K562 (cell line): ENCODE measurements around the gene CLCA1. TPM values are rescaled to one million over a fixed set of nuclear protein-coding genes. Genes with fewer than 3 reads are reported as not detected.

ENCODE experiments used
- CAMTA2 ChIP-seq: fragments of 250-450 bp; sonication (Bioruptor Pico); conservative IDR thresholded peaks from 2 replicates; pipeline ENCODE4 v1.5.1; 2022
- CBFA2T2 ChIP-seq: fragments of 450-650 bp; conservative IDR thresholded peaks from 2 replicates; pipeline ENCODE4 v1.6.1; 2017; ENCODE audit warnings: mild to moderate bottlenecking
- CBX2 ChIP-seq: fragments of 200-600 bp; sonication (generic); IDR thresholded peaks from one replicate; pipeline ENCODE4 v1.6.1; 2012; ENCODE audit warnings: mild to moderate bottlenecking, low read length, inconsistent platforms; ENCODE audit not compliant: insufficient read depth, poor library complexity, severe bottlenecking
- CHD2 ChIP-seq: IDR thresholded peaks from 2 replicates; pipeline ENCODE4 v1.6.1; 2011; ENCODE audit warnings: low read depth, low read length
- CREM ChIP-seq: IDR thresholded peaks from 2 replicates; pipeline ENCODE4 v1.6.1; 2014; ENCODE audit warnings: antibody characterized with exemption, low read depth
- DPF2 ChIP-seq: fragments of 450-650 bp; IDR thresholded peaks from 2 replicates; pipeline ENCODE4 v1.6.1; 2016
- E2F3 ChIP-seq: fragments of 250-450 bp; sonication (Bioruptor Pico); IDR thresholded peaks from 2 replicates; pipeline ENCODE4 v1.4.0; 2020; ENCODE audit warnings: mild to moderate bottlenecking
- E2F6 ChIP-seq, 2 experiments: IDR thresholded peaks; 2 replicates each; pipeline ENCODE4 v1.6.1; 2011; ENCODE audit warnings: borderline replicate concordance in 1 of 2, control low read depth in 1 of 2, low read depth in 1 of 2, low read length in 1 of 2, mild to moderate bottlenecking in 1 of 2, mixed read lengths in 1 of 2, moderate library complexity in 1 of 2; ENCODE audit not compliant: insufficient read depth in 1 of 2, insufficient read length in 1 of 2, poor library complexity in 1 of 2, severe bottlenecking in 1 of 2; ENCODE audit errors: extremely low read depth in 1 of 2
- ELF1 ChIP-seq: fragments of 200-800 bp; sonication (Bioruptor generic); IDR thresholded peaks from 2 replicates; pipeline ENCODE4 v1.6.1; 2016; ENCODE audit warnings: missing genetic modification characterization, missing compliant biosample characterization
- EWSR1 ChIP-seq: fragments of 450-650 bp; IDR thresholded peaks from 2 replicates; pipeline ENCODE4 v1.6.1; 2018; ENCODE audit warnings: borderline replicate concordance, mild to moderate bottlenecking, low read depth, moderate library complexity; ENCODE audit not compliant: partially characterized antibody
- EZH2 ChIP-seq: IDR thresholded peaks from 2 replicates; pipeline ENCODE4 v1.6.1; 2012; ENCODE audit warnings: low read depth, mild to moderate bottlenecking, inconsistent platforms, low read length, borderline replicate concordance
- FOSL1 ChIP-seq: fragments of 200-800 bp; sonication (Bioruptor generic); conservative IDR thresholded peaks from 2 replicates; pipeline ENCODE4 v1.6.1; 2016; ENCODE audit warnings: missing genetic modification characterization, missing compliant biosample characterization
- FOXO4 ChIP-seq: fragments of 450-650 bp; formaldehyde crosslinking; IDR thresholded peaks from 2 replicates; pipeline ENCODE4 v1.4.0; 2020; ENCODE audit warnings: mild to moderate bottlenecking, moderate library complexity
- GABPB1 ChIP-seq: sonication (generic); formaldehyde crosslinking; IDR thresholded peaks from 2 replicates; pipeline ENCODE4 v1.8.0; 2022; ENCODE audit warnings: mild to moderate bottlenecking, missing genetic modification reagents
- MBD2 ChIP-seq: sonication (generic); IDR thresholded peaks from 2 replicates; pipeline ENCODE4 v1.6.1; 2016; ENCODE audit warnings: low read depth, borderline replicate concordance
- MIER1 ChIP-seq: fragments of 450-650 bp; IDR thresholded peaks from 2 replicates; pipeline ENCODE4 v1.6.1; 2016; ENCODE audit warnings: antibody characterized with exemption, mild to moderate bottlenecking, low read depth
- MTA2 ChIP-seq: fragments of 450-650 bp; IDR thresholded peaks from 2 replicates; pipeline ENCODE4 v1.6.1; 2016; ENCODE audit warnings: low read depth
- NFE2 ChIP-seq: IDR thresholded peaks from 2 replicates; pipeline ENCODE4 v1.6.1; 2014; ENCODE audit warnings: antibody characterized with exemption, low read depth
- NFE2L1 ChIP-seq: fragments of 450-650 bp; IDR thresholded peaks from 2 replicates; pipeline ENCODE4 v1.6.1; 2016; ENCODE audit warnings: missing genetic modification characterization, low read depth, mild to moderate bottlenecking, missing compliant biosample characterization, moderate library complexity, borderline replicate concordance
- NFIX ChIP-seq: fragments of 250-450 bp; sonication (Bioruptor Pico); IDR thresholded peaks from 2 replicates; pipeline ENCODE4 v1.4.0; 2020; ENCODE audit warnings: low read depth, mild to moderate bottlenecking, moderate library complexity
- NR4A1 ChIP-seq, 2 experiments: fragments of 250-450 bp in 1 of 2; fragments of 450-650 bp in 1 of 2; sonication (Bioruptor Pico) in 1 of 2; IDR thresholded peaks; 2 replicates each; pipeline versions ENCODE4 v1.4.0 to v1.6.1; 2016 to 2020; ENCODE audit warnings: mild to moderate bottlenecking in 2 of 2, missing compliant biosample characterization in 1 of 2, missing genetic modification characterization in 1 of 2, moderate library complexity in 1 of 2
- NRF1 ChIP-seq, 2 experiments: fragments of 450-650 bp; IDR thresholded peaks in 1 of 2; conservative IDR thresholded peaks in 1 of 2; 2 replicates each; pipeline ENCODE4 v1.6.1; 2014; ENCODE audit warnings: mild to moderate bottlenecking in 2 of 2
- RBM14 ChIP-seq: fragments of 200-400 bp; formaldehyde crosslinking; IDR thresholded peaks from 2 replicates; pipeline ENCODE4 v1.6.1; 2018; ENCODE audit warnings: low read depth, mild to moderate bottlenecking, low read length, moderate library complexity, borderline replicate concordance; ENCODE audit not compliant: insufficient read depth
- SMAD3 ChIP-seq: fragments of 450-650 bp; formaldehyde crosslinking; conservative IDR thresholded peaks from 2 replicates; pipeline ENCODE4 v1.4.0; 2020; ENCODE audit warnings: mild to moderate bottlenecking
- SMARCB1 ChIP-seq: IDR thresholded peaks from 2 replicates; pipeline ENCODE4 v1.6.1; 2011; ENCODE audit warnings: improper control_type of control experiment, low read depth; ENCODE audit not compliant: insufficient read length
- TCF3 ChIP-seq: sonication (generic); formaldehyde crosslinking; IDR thresholded peaks from 2 replicates; pipeline ENCODE4 v1.4.0; 2020; ENCODE audit warnings: mild to moderate bottlenecking, missing genetic modification reagents
- TEAD1 ChIP-seq, 2 experiments: fragments of 450-650 bp in 1 of 2; sonication (generic) in 1 of 2; formaldehyde crosslinking; IDR thresholded peaks; 2 replicates each; pipeline versions ENCODE4 v1.4.0 to v1.8.0; 2020 to 2022; ENCODE audit warnings: mild to moderate bottlenecking in 2 of 2, missing genetic modification reagents in 1 of 2
- ZFP30 ChIP-seq: fragments of 250-450 bp; sonication (Bioruptor Pico); IDR thresholded peaks from 2 replicates; pipeline ENCODE4 v1.8.0; 2022; ENCODE audit warnings: moderate library complexity, mild to moderate bottlenecking, inconsistent platforms, borderline replicate concordance
- ZZZ3 ChIP-seq: fragments of 450-650 bp; IDR thresholded peaks from 2 replicates; pipeline ENCODE4 v1.6.1; 2016; ENCODE audit warnings: antibody characterized with exemption, mild to moderate bottlenecking, moderate library complexity
- polyA plus RNA-seq, 8 experiments: library from polyadenylated mRNA; depleted of rRNA in 4 of 8; stranded (reverse) in 5 of 8; unstranded in 3 of 8; fragments of >200 nt; fragmentation: Nextera tagmentation in 2 of 8; fragmentation: Illumina TruSeq in 1 of 8; extraction: Ambion mirVana in 2 of 8; extraction: Trizol in 1 of 8; gene quantifications; 2 replicates each; pipeline versions ENCODE4 v1.2.1 to v1.2.3, GENCODE V29; 2011 to 2014; ENCODE audit warnings: inconsistent platforms in 1 of 8, missing spikeins in 1 of 8
- total RNA-seq, 7 experiments: library from RNA; depleted of rRNA in 6 of 7; stranded (reverse); fragments of >200 nt in 6 of 7; fragmentation: Illumina TruSeq in 2 of 7; extraction: Trizol in 2 of 7; gene quantifications; 2 replicates each; pipeline versions ENCODE4 v1.2.1 to v1.2.3, GENCODE V29; 2011 to 2021; ENCODE audit warnings: low replicate concordance in 1 of 7

Gene CLCA1
- total and polyA plus RNA-seq, 9 of the 15 experiments (the other 6 are each of a cell fraction or from before 2014, with no cell fraction given), result 0.03 to 0.08 (median 0.04) TPM; not detected in 6

GRCh38 chr1:86435327-86435726, 33.4 kb upstream of the CLCA1 start (continued):
- TF ChIP-seq E2F6 (IDR thresholded peaks at IDR 0.05; ENCODE audit: borderline replicate concordance in 1 of 2, extremely low read depth in 1 of 2, insufficient read depth in 1 of 2, insufficient read length in 1 of 2, low read depth in 1 of 2, low read length in 1 of 2, poor library complexity in 1 of 2, severe bottlenecking in 1 of 2), result no peak
- TF ChIP-seq EZH2, result no peak
- peak; percentile 41; the same call in 1 of the 2 replicates for TF ChIP-seq MTA2
- no peak for TF ChIP-seq CHD2
- TF ChIP-seq DPF2, result peak; percentile 57; the same call in 1 of the 2 replicates
- no peak for TF ChIP-seq FOXO4 (CRISPR knock-in tag)
- peak; percentile 56 for TF ChIP-seq FOSL1 (tag)
- peak; percentile 63; the same call in 1 of the 2 replicates for TF ChIP-seq TCF3
- no peak for TF ChIP-seq CAMTA2 (CRISPR knock-in tag)
- no peak for TF ChIP-seq MIER1
- TF ChIP-seq CBX2, result no peak
- TF ChIP-seq CREM, result no peak
- 0 out of 2 replicates have a peak, but pooled peaks have one; percentile 28 for TF ChIP-seq SMAD3
- TF ChIP-seq ZZZ3, result no peak
- no peak for TF ChIP-seq NRF1 (conservative IDR thresholded peaks at IDR 0.05 in 1 of 2, IDR thresholded peaks at IDR 0.05 in 1 of 2)
- TF ChIP-seq MBD2, result no peak
- TF ChIP-seq TEAD1 (CRISPR knock-in tag; IDR thresholded peaks at IDR 0.05), result 0 out of 4 replicates have a peak, but pooled peaks of 1 of the 2 experiments have one; percentile 54
- TF ChIP-seq ELF1, result 0 out of 2 replicates have a peak, but pooled peaks have one; percentile 35
- TF ChIP-seq SMARCB1, result no peak
- TF ChIP-seq GABPB1 (CRISPR knock-in tag), result no peak
- no peak for TF ChIP-seq E2F3
- TF ChIP-seq EWSR1, result no peak
- TF ChIP-seq NFIX (CRISPR knock-in tag), result no peak
- no peak for TF ChIP-seq RBM14
- TF ChIP-seq NFE2L1 (tag), result no peak
- TF ChIP-seq CBFA2T2, result peak; percentile 60; the same call in 1 of the 2 replicates
- peak; percentile 72 for TF ChIP-seq NFE2
- no peak for TF ChIP-seq ZFP30 (CRISPR knock-in tag)
- TF ChIP-seq NR4A1 (CRISPR knock-in tag; IDR thresholded peaks at IDR 0.05), result no peak
- TF ChIP-seq NR4A1 (tag; IDR thresholded peaks at IDR 0.05), result no peak
